Measurements from ENCODE around the gene KLHL13. TPM values are rescaled to one million over a fixed set of nuclear protein-coding genes. Genes with fewer than 3 reads are reported as not detected.

The KLHL13 gene
- total and polyA plus RNA-seq, 4 donors, result 0.47 to 7.9 (median 2.4) TPM

DNA sequence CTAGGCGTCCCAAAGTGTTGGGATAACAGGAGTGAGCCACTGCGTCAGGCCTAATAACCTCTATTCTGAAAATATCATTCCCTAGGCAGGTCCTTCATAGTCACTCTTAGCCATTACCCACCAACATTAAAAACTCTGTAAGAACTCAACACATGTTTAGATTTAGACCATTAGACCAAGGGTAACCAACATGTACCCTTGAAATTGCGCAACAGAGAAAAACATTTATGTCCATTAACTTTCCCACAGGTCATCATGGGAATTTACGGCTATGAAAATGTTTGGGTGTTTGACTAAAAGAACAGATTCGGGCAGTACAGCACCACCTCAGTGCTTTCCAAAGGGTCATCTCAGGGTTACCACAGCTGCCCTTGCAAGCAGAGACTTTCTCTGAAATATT is 7.5 kb downstream of the KLHL13 start:
- TF ChIP-seq, protein P1, sequence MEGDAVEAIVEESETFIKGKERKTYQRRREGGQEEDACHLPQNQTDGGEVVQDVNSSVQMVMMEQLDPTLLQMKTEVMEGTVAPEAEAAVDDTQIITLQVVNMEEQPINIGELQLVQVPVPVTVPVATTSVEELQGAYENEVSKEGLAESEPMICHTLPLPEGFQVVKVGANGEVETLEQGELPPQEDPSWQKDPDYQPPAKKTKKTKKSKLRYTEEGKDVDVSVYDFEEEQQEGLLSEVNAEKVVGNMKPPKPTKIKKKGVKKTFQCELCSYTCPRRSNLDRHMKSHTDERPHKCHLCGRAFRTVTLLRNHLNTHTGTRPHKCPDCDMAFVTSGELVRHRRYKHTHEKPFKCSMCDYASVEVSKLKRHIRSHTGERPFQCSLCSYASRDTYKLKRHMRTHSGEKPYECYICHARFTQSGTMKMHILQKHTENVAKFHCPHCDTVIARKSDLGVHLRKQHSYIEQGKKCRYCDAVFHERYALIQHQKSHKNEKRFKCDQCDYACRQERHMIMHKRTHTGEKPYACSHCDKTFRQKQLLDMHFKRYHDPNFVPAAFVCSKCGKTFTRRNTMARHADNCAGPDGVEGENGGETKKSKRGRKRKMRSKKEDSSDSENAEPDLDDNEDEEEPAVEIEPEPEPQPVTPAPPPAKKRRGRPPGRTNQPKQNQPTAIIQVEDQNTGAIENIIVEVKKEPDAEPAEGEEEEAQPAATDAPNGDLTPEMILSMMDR (IDR thresholded peaks at IDR 0.05; ENCODE audit: control extremely low read depth, extremely low read depth), result no peak
- no peak for DNase-seq

DNA sequence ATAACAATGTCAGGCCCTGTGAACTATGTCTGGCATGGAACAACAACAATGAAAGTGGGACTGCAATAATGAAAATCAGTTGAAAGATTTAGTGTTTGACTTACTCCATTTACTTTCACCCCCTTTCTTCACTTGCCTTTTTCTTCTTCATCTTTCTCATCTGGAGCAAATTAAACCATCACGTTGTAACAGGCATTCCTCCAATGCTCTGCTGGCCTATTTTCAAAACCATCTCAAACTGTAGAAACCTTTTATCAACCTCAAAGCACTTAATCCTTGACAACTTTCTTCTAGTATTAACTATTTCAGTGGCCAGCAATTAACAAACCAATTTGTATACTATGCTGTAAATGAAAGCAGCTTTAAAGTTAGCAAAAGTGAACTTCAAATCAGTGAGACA is 8.3 kb downstream of the KLHL13 start:
- Histone ChIP-seq H3K4me1 (ENCODE audit: control insufficient read depth in 5 of 5, insufficient read depth in 5 of 5, low read length in 5 of 5) (no peaks in the 10 kb centered on the region), H3K27ac (ENCODE audit: low read depth in 1 of 2, low read length in 1 of 2) (no peak overlapping the region), H3K36me3 (ENCODE audit: control insufficient read depth in 4 of 4, insufficient read depth in 4 of 4, low read length in 4 of 4) (no peaks in the 10 kb centered on the region), H3K27me3 (ENCODE audit: control insufficient read depth in 3 of 3, insufficient read depth in 3 of 3, low read length in 2 of 3) (peaks cover 0 to 4% (median 0%) of the 10 kb centered on the region in 3 donors), H3K9ac (ENCODE audit: insufficient read depth in 1 of 2, low read length in 2 of 2) (no peak overlapping the region), H3K9me3 (ENCODE audit: control insufficient read depth in 4 of 4, insufficient read depth in 3 of 4, low read length in 3 of 4) (no peaks in the 10 kb centered on the region), H3K4me3 (no peak overlapping the region)
- ATAC-seq (ENCODE audit: insufficient read depth, low FRiP score), result no peak
- TF ChIP-seq, protein P1 (IDR thresholded peaks at IDR 0.05; ENCODE audit: control extremely low read depth, extremely low read depth), result no peak
- no peak for DNase-seq
- 27 to 58% methylated on average over 1 of the region's 1 CpG for WGBS, 2 donors

More for the DNA sequence above, 7.5 kb downstream of the KLHL13 start:
- Histone ChIP-seq H3K27ac (ENCODE audit: low read depth in 1 of 2, low read length in 1 of 2) (no peak overlapping the region), H3K9ac (ENCODE audit: insufficient read depth in 1 of 2, low read length in 2 of 2) (no peak overlapping the region), H3K4me1 (ENCODE audit: control insufficient read depth in 5 of 5, insufficient read depth in 5 of 5, low read length in 5 of 5) (no peaks in the 10 kb centered on the region), H3K4me3 (no peak overlapping the region), H3K27me3 (ENCODE audit: control insufficient read depth in 3 of 3, insufficient read depth in 3 of 3, low read length in 2 of 3) (peaks cover 0 to 6% (median 0%) of the 10 kb centered on the region in 3 donors), H3K36me3 (ENCODE audit: control insufficient read depth in 4 of 4, insufficient read depth in 4 of 4, low read length in 4 of 4) (no peaks in the 10 kb centered on the region), H3K9me3 (ENCODE audit: control insufficient read depth in 4 of 4, insufficient read depth in 3 of 4, low read length in 3 of 4) (no peaks in the 10 kb centered on the region)
- no peak for ATAC-seq (ENCODE audit: insufficient read depth, low FRiP score)
- 81 to 97% methylated on average over 5 of the region's 5 CpGs for WGBS, 2 donors

- Histone ChIP-seq H3K36me3 (ENCODE audit: control insufficient read depth in 4 of 4, insufficient read depth in 4 of 4, low read length in 4 of 4) (no peaks in the 10 kb centered on the region), H3K9ac (ENCODE audit: insufficient read depth in 1 of 2, low read length in 2 of 2) (no peak overlapping the region), H3K9me3 (ENCODE audit: control insufficient read depth in 4 of 4, insufficient read depth in 3 of 4, low read length in 3 of 4) (no peaks in the 10 kb centered on the region), H3K27me3 (ENCODE audit: control insufficient read depth in 3 of 3, insufficient read depth in 3 of 3, low read length in 2 of 3) (no peaks in the 10 kb centered on the region), H3K4me3 (no peak overlapping the region), H3K4me1 (ENCODE audit: control insufficient read depth in 5 of 5, insufficient read depth in 5 of 5, low read length in 5 of 5) (no peaks in the 10 kb centered on the region), H3K27ac (ENCODE audit: low read depth in 1 of 2, low read length in 1 of 2) (no peak overlapping the region)
- TF ChIP-seq, protein P1 (IDR thresholded peaks at IDR 0.05; ENCODE audit: control extremely low read depth, extremely low read depth), result no peak
- no peak for ATAC-seq (ENCODE audit: insufficient read depth, low FRiP score)
- 81 to 96% methylated on average over 5 of the region's 5 CpGs for WGBS, 2 donors
- DNase-seq, result no peak
These were observed 16.5 kb downstream of the KLHL13 start for GRCh38 chrX:118100091-118100490.

- Histone ChIP-seq H3K36me3 (ENCODE audit: control insufficient read depth in 4 of 4, insufficient read depth in 4 of 4, low read length in 4 of 4) (no peaks in the 10 kb centered on the region), H3K4me1 (ENCODE audit: control insufficient read depth in 5 of 5, insufficient read depth in 5 of 5, low read length in 5 of 5) (no peaks in the 10 kb centered on the region), H3K27me3 (ENCODE audit: control insufficient read depth in 3 of 3, insufficient read depth in 3 of 3, low read length in 2 of 3) (peaks cover 0 to 2% (median 0%) of the 10 kb centered on the region in 3 donors), H3K9me3 (ENCODE audit: control insufficient read depth in 4 of 4, insufficient read depth in 3 of 4, low read length in 3 of 4) (peaks cover 0 to 2% (median under 1%) of the 10 kb centered on the region in 4 donors), H3K4me3 (no peak overlapping the region), H3K27ac (ENCODE audit: low read depth in 1 of 2, low read length in 1 of 2) (no peak overlapping the region), H3K9ac (ENCODE audit: insufficient read depth in 1 of 2, low read length in 2 of 2) (no peak overlapping the region)
- ATAC-seq (ENCODE audit: insufficient read depth, low FRiP score) (no peak), DNase-seq (no peak)
- TF ChIP-seq, protein P1 (IDR thresholded peaks at IDR 0.05; ENCODE audit: control extremely low read depth, extremely low read depth), result no peak
- 90 to 94% methylated on average over 4 of the region's 4 CpGs for WGBS, 2 donors
These were observed 28.5 kb downstream of the KLHL13 start for GRCh38 chrX:118088084-118088483.
